Spleen (tissue), 11 donors: ENCODE data around the gene MRPL38. TPM values are rescaled to one million over a fixed set of nuclear protein-coding genes. Genes with fewer than 3 reads are reported as not detected.
"Not testable (repeated sequence)": the region's sequence is repeated elsewhere in the genome, so short reads cannot be mapped to it uniquely, and the experiment has no call there.

Experiments used
- DNase-seq: peaks from one replicate; pipeline ENCODE4 v3.0.0-alpha.2; 2020
- H3K27ac ChIP-seq, 8 donors: fragments of 200-600 bp; sonication (generic) in 7 of 8; 1 replicate in 4 of 8; 2 replicates in 4 of 8; pipeline versions ENCODE4 v1.5.0 to v1.8.0; 2016 to 2021; ENCODE audit warnings: inconsistent platforms in 4 of 8, mild to moderate bottlenecking in 4 of 8, moderate library complexity in 1 of 8
- H3K27me3 ChIP-seq, 7 donors: fragments of 200-600 bp; sonication (generic) in 6 of 7; replicated peaks in 1 of 7; 1 replicate in 4 of 7; 2 replicates in 3 of 7; pipeline versions ENCODE4 v1.5.0 to v1.8.0; 2016 to 2021; ENCODE audit warnings: inconsistent platforms in 3 of 7, mild to moderate bottlenecking in 1 of 7
- H3K36me3 ChIP-seq, 6 donors: fragments of 200-600 bp; sonication (generic) in 5 of 6; 1 replicate in 4 of 6; 2 replicates in 2 of 6; pipeline versions ENCODE4 v1.5.0 to v1.8.0; 2016 to 2021; ENCODE audit warnings: inconsistent platforms in 2 of 6
- H3K4me1 ChIP-seq, 6 donors: fragments of 200-600 bp; sonication (generic) in 5 of 6; 1 replicate in 3 of 6; 2 replicates in 3 of 6; pipeline versions ENCODE4 v1.5.0 to v1.8.0; 2016 to 2021; ENCODE audit warnings: inconsistent platforms in 3 of 6
- H3K4me3 ChIP-seq, 8 donors: fragments of 200-600 bp; sonication (generic) in 7 of 8; 1 replicate in 4 of 8; 2 replicates in 4 of 8; pipeline versions ENCODE4 v1.5.0 to v1.8.0; 2016 to 2021; ENCODE audit warnings: inconsistent platforms in 4 of 8, mild to moderate bottlenecking in 4 of 8, moderate library complexity in 2 of 8
- H3K9me3 ChIP-seq, 8 donors: fragments of 200-600 bp; sonication (generic) in 7 of 8; 1 replicate in 4 of 8; 2 replicates in 4 of 8; pipeline versions ENCODE4 v1.5.0 to v1.8.0; 2016 to 2021; ENCODE audit warnings: inconsistent platforms in 4 of 8
- POLR2A ChIP-seq, 3 donors: fragments of 450-650 bp; IDR thresholded peaks; one replicate each; pipeline ENCODE4 v1.5.1; 2017; ENCODE audit warnings: antibody characterized with exemption in 3 of 3, mild to moderate bottlenecking in 1 of 3
- POLR2AphosphoS5 ChIP-seq, 3 donors: sonication (generic); formaldehyde crosslinking; IDR thresholded peaks; one replicate each; pipeline ENCODE4 v1.5.1; 2017; ENCODE audit warnings: antibody characterized with exemption in 3 of 3
- WGBS, 5 donors: extraction: QIAGEN DNeasy Blood & Tissue Kit in 3 of 5; methylation state at CpG; one replicate each; pipeline versions ENCODE4 v1.1.5 to v1.1.7; 2013 to 2018; 5-methylcytosine and 5-hydroxymethylcytosine counted together
- intact Hi-C: fragments of 100-400 bp; cut with DNase I; formaldehyde crosslinking; loops from one replicate; pipeline ENCODE4 v1.15.0; 2023; ENCODE audit warnings: low total_unique reads
- polyA plus RNA-seq, 3 donors: library from polyadenylated mRNA; stranded (reverse); fragments of 200-250 nt; gene quantifications; one replicate each; pipeline ENCODE4 v1.2.1, GENCODE V29; 2013
- total RNA-seq, 7 donors: library from RNA; depleted of rRNA in 3 of 7; stranded (reverse); fragments of >200 nt in 3 of 7; fragmentation: NEBNext Ultra II Directional in 4 of 7; extraction: Animal tissue kit (Norgen Biotek cat#: 25700) in 4 of 7; gene quantifications; one replicate each; pipeline versions ENCODE4 v1.1.0 to v1.2.1, GENCODE V29; 2016 to 2021
- TF ChIP-seq, protein P1 (sequence below), 11 experiments: fragments of 200-600 bp in 7 of 11; fragments of 450-650 bp in 4 of 11; sonication (generic) in 4 of 11; IDR thresholded peaks in 8 of 11; conservative IDR thresholded peaks in 3 of 11; 1 replicate in 7 of 11; 2 replicates in 4 of 11; pipeline versions ENCODE4 v1.4.0 to v1.8.0; 2016 to 2021; ENCODE audit warnings: antibody characterized with exemption in 11 of 11, inconsistent platforms in 4 of 11, mild to moderate bottlenecking in 1 of 11
- donor health status: healthy with polysubstance abuse.
- donor health status: DM: no; HTN: no; CAD: no; lungs with moderate emphysema.
- donor health status: DM: no; HTN: no; CAD: no.
- donor health status: Bipolar disorder and iron deficiency.
- donor health status: healthy.
- donor health status: DM: no; HTN: no; CAD: no.
- donor health status: DM: yes; HTN: yes; CAD: no.

MRPL38 gene
- total and polyA plus RNA-seq, 10 donors: 40.1 to 90.6 (median 76.6) TPM

DNA sequence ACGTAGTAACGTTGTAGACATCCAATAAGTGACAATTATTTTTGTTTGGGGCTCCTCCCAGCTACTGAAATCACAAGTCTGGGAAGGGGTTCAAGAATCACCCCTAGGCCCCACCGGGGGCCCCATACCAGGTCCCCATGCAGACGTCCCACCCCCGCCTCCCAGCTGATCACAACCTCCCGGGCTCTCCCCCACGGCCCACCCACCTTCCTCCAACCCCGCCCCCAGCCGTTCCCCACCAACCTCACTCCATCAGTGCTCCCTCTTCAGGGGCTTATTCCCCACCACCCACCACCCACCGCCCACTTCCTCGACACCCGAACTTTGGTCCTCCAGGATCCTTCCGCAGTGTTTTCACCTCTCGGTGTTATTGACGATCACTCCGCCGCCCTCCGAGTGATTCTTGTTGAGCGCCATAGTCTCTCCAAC lies 49.8 kb downstream of the MRPL38 start:
- H3K27me3 ChIP-seq: no peaks in the 10 kb centered on the region
- H3K4me1 ChIP-seq: peaks cover 46 to 93% (median 78%) of the 10 kb centered on the region in 6 donors
- H3K4me3 ChIP-seq: peak overlapping the region; percentile 35 to 87 (median 71)
- no peak for DNase-seq
- H3K9me3 ChIP-seq: no peaks in the 10 kb centered on the region
- H3K27ac ChIP-seq: peak overlapping the region; percentile 85 to 100 (median 100)
- H3K36me3 ChIP-seq: peaks cover 0 to 36% (median 27%) of the 10 kb centered on the region in 6 donors
- WGBS, 5 donors: 0 to 1% (median 1%) methylated on average over 15 to 19 of the region's 19 CpGs
- TF ChIP-seq, protein P1, sequence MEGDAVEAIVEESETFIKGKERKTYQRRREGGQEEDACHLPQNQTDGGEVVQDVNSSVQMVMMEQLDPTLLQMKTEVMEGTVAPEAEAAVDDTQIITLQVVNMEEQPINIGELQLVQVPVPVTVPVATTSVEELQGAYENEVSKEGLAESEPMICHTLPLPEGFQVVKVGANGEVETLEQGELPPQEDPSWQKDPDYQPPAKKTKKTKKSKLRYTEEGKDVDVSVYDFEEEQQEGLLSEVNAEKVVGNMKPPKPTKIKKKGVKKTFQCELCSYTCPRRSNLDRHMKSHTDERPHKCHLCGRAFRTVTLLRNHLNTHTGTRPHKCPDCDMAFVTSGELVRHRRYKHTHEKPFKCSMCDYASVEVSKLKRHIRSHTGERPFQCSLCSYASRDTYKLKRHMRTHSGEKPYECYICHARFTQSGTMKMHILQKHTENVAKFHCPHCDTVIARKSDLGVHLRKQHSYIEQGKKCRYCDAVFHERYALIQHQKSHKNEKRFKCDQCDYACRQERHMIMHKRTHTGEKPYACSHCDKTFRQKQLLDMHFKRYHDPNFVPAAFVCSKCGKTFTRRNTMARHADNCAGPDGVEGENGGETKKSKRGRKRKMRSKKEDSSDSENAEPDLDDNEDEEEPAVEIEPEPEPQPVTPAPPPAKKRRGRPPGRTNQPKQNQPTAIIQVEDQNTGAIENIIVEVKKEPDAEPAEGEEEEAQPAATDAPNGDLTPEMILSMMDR (IDR thresholded peaks at IDR 0.05 in 8 of 11, conservative IDR thresholded peaks at IDR 0.05 in 3 of 11): no peak
- TF ChIP-seq POLR2AphosphoS5 (IDR thresholded peaks at IDR 0.05) (no peak), POLR2A (IDR thresholded peaks at IDR 0.05) (peak in 1 of 3 donors; percentile 79)
- intact Hi-C loops: no loop called here

DNA sequence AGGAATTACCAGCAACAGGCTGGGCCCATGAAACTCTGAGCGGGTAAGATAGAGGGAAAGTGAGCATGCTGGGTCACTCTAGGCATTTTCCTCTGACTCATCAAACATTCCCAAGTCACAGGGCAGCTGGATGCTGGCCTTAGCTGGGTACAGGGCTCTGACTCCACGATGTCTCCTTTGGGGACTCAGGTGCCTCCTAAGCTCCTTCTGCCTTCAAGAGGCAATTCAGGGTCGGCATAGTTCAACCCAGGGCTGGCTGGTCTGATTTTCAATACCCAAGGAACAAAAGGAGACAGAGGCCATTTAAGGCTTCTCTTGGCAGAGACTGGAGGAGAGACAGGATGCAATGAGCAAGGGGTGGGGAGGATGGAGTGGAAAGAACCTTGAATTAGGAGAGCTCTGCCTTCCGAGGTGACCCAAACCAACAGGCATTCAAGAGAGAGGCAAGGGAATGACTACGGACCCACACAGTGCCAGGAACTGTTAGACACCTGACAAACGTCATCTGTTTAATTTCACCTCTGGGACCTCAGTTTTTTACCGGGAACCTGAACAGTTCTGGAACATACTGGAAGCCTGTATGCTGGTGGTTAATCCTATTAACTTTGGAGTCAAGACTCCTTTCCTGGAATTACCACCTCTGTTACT lies 50.5 kb downstream of the MRPL38 start:
- Histone ChIP-seq H3K4me1 (peaks cover 46 to 93% (median 81%) of the 10 kb centered on the region in 6 donors), H3K9me3 (no peaks in the 10 kb centered on the region), H3K27me3 (no peaks in the 10 kb centered on the region), H3K36me3 (peaks cover 0 to 43% (median 34%) of the 10 kb centered on the region in 6 donors), H3K27ac (peak overlapping the region; percentile 85 to 100 (median 100)), H3K4me3 (peak overlapping the region; percentile 35 to 87 (median 71))
- peak; percentile 71 for DNase-seq
- 22 to 44% (median 40%) methylated on average over 7 of the region's 7 CpGs for WGBS, 5 donors
- TF ChIP-seq, protein P1 (IDR thresholded peaks at IDR 0.05 in 8 of 11, conservative IDR thresholded peaks at IDR 0.05 in 3 of 11): peak in 1 of 11 experiments; percentile 12
- no peak for TF ChIP-seq POLR2A (IDR thresholded peaks at IDR 0.05)
- TF ChIP-seq POLR2AphosphoS5 (IDR thresholded peaks at IDR 0.05): peak in 2 of 3 donors; percentile 24 to 39
- intact Hi-C loops: no loop called here

DNA sequence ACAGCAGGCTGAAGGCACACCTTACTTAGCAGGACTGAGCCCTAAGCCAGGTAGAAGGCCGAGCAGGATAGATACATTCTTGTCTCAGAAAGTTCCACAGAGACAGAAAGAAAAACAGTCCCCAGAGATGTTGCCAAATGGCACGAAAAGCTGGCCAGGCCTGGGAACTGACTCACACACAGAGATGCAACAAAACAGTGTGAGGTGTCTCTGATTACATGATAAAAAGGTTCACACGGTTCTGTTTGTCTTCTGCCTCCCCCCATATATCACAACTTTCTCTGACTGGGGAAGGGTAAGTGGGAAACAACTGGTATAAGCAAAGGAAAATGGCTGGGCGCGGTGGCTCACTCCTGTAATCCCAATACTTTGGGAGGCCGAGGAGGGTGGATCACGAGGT lies 51.3 kb downstream of the MRPL38 start:
- Histone ChIP-seq H3K36me3 (peaks cover 0 to 51% (median 40%) of the 10 kb centered on the region in 6 donors), H3K4me1 (peaks cover 44 to 93% (median 81%) of the 10 kb centered on the region in 6 donors), H3K9me3 (no peaks in the 10 kb centered on the region), H3K27ac (peak overlapping the region; percentile 85 to 100 (median 100)), H3K4me3 (peak overlapping the region in 2 of 8 donors; percentile 84 to 87), H3K27me3 (no peaks in the 10 kb centered on the region)
- no peak for DNase-seq
- TF ChIP-seq, protein P1 (IDR thresholded peaks at IDR 0.05 in 8 of 11, conservative IDR thresholded peaks at IDR 0.05 in 3 of 11): no peak
- TF ChIP-seq POLR2AphosphoS5 (IDR thresholded peaks at IDR 0.05): no peak
- intact Hi-C loops: no loop called here
- 73 to 88% (median 85%) methylated on average over 7 of the region's 7 CpGs for WGBS, 5 donors

DNA sequence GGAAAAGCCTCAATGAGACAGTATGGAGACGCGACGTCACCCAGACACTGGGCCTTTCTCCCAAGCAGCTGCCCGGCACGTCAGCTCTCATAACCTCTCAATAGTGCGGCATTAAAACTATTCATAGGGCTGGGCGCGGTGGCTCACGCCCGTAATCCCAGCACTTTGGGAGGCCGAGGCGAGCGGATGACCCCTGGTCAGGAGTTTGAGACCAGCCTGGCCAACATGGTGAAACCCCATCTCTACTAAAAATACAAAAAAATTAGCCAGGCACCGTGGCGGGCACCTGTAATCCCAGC lies 53.0 kb downstream of the MRPL38 start:
- 91 to 96% (median 95%) methylated on average over 15 of the region's 15 CpGs for WGBS, 5 donors
- DNase-seq, H3K9me3 ChIP-seq, H3K4me3 ChIP-seq, intact Hi-C loops, H3K27me3 ChIP-seq: not testable (repeated sequence)
- peak in 1 of 3 donors; percentile 40 for TF ChIP-seq POLR2AphosphoS5 (IDR thresholded peaks at IDR 0.05)
- H3K4me1 ChIP-seq: peaks cover 54 to 93% (median 84%) of the 10 kb centered on the region in 6 donors
- H3K27ac ChIP-seq: peak overlapping the region in 5 of 8 donors; percentile 20 to 98 (median 96)
- peaks cover 2 to 69% (median 58%) of the 10 kb centered on the region in 6 donors for H3K36me3 ChIP-seq
